Naive B cell (primary cell): ENCODE results near the gene SMARCD3. TPM values are rescaled to one million over a fixed set of nuclear protein-coding genes. Genes with fewer than 3 reads are reported as not detected.

Experiments
- ATAC-seq, 2 donors: fragments of 150-1000 bp; cut with Tn5 transposase; 2 replicates each; pipeline ENCODE4 v1.10.0; 2021; ENCODE audit warnings: low read depth in 2 of 2, mild to moderate bottlenecking in 2 of 2, moderate library complexity in 2 of 2
- DNase-seq: peaks from one replicate; pipeline ENCODE4 v3.0.0; 2022
- H3K27ac Mint-ChIP-seq, 6 donors: one replicate each; pipeline ENCODE4 v1.8.0; 2020 to 2022; ENCODE audit warnings: mild to moderate bottlenecking in 6 of 6, mixed read lengths in 6 of 6, moderate library complexity in 5 of 6, inconsistent platforms in 2 of 6
- H3K27me3 Mint-ChIP-seq, 3 donors: one replicate each; pipeline ENCODE4 v1.8.0; 2021 to 2022; ENCODE audit warnings: mixed read lengths in 3 of 3, mild to moderate bottlenecking in 1 of 3
- H3K36me3 Mint-ChIP-seq, 2 donors: one replicate each; pipeline ENCODE4 v1.8.0; 2020 to 2022; ENCODE audit warnings: mixed read lengths in 2 of 2, inconsistent platforms in 1 of 2, mild to moderate bottlenecking in 1 of 2
- H3K4me1 Mint-ChIP-seq, 3 donors: one replicate each; pipeline ENCODE4 v1.8.0; 2020 to 2022; ENCODE audit warnings: mixed read lengths in 3 of 3, inconsistent platforms in 1 of 3, mild to moderate bottlenecking in 1 of 3, moderate library complexity in 1 of 3
- H3K4me3 Mint-ChIP-seq, 8 donors: one replicate each; pipeline ENCODE4 v1.8.0; 2020 to 2022; ENCODE audit warnings: mild to moderate bottlenecking in 8 of 8, mixed read lengths in 8 of 8, moderate library complexity in 8 of 8, inconsistent platforms in 2 of 8
- H3K9me3 Mint-ChIP-seq, 7 donors: one replicate each; pipeline ENCODE4 v1.8.0; 2020 to 2022; ENCODE audit warnings: mixed read lengths in 7 of 7, mild to moderate bottlenecking in 5 of 7, inconsistent platforms in 2 of 7, moderate library complexity in 1 of 7
- polyA plus RNA-seq, 6 donors: library from polyadenylated mRNA; unstranded; fragments of 300-500 nt; fragmentation: Illumina TruSeq; gene quantifications; one replicate each; pipeline ENCODE4 v1.2.3, GENCODE V29; 2021; ENCODE audit warnings: low read depth in 6 of 6

SMARCD3 gene
- polyA plus RNA-seq, 6 donors from 2014 or later, result 0.35 to 3.1 (median 0.64) TPM; not detected in 2

GRCh38 chr7:151218170-151218569, 30.3 kb downstream of the SMARCD3 start:
- no peaks in the 10 kb centered on the region for H3K9me3 Mint-ChIP-seq
- no peak overlapping the region for H3K27ac Mint-ChIP-seq
- peaks cover 0 to 7% (median 0%) of the 10 kb centered on the region in 3 donors for H3K4me1 Mint-ChIP-seq
- H3K36me3 Mint-ChIP-seq, result peaks cover 29 to 53% of the 10 kb centered on the region in 2 donors
- H3K27me3 Mint-ChIP-seq, result no peaks in the 10 kb centered on the region
- H3K4me3 Mint-ChIP-seq, result no peak overlapping the region
- no peak for ATAC-seq
- DNase-seq, result no peak

GRCh38 chr7:151215396-151215795, 33.1 kb downstream of the SMARCD3 start:
- H3K36me3 Mint-ChIP-seq, result peaks cover 20 to 41% of the 10 kb centered on the region in 2 donors
- H3K27ac Mint-ChIP-seq, result peak overlapping the region in 2 of 6 donors; percentile 73 to 75

GRCh38 chr7:151213826-151214225, 34.7 kb downstream of the SMARCD3 start:
- DNase-seq (no peak), ATAC-seq (no peak)
- Mint-ChIP-seq H3K4me1 (peaks cover 0 to 7% (median 0%) of the 10 kb centered on the region in 3 donors), H3K9me3 (no peaks in the 10 kb centered on the region), H3K4me3 (no peak overlapping the region), H3K36me3 (peaks cover 17 to 33% of the 10 kb centered on the region in 2 donors), H3K27me3 (no peaks in the 10 kb centered on the region), H3K27ac (no peak overlapping the region)

More at GRCh38 chr7:151215396-151215795, 33.1 kb downstream of the SMARCD3 start:
- Mint-ChIP-seq H3K4me1 (peaks cover 0 to 7% (median 0%) of the 10 kb centered on the region in 3 donors), H3K4me3 (no peak overlapping the region), H3K9me3 (no peaks in the 10 kb centered on the region), H3K27me3 (no peaks in the 10 kb centered on the region)
- DNase-seq, result no peak
- no peak for ATAC-seq

- Mint-ChIP-seq H3K27me3 (no peaks in the 10 kb centered on the region), H3K4me1 (peaks cover 0 to 7% (median 0%) of the 10 kb centered on the region in 3 donors), H3K27ac (peak overlapping the region in 1 of 6 donors; percentile 74), H3K4me3 (no peak overlapping the region), H3K9me3 (no peaks in the 10 kb centered on the region), H3K36me3 (peaks cover 15 to 21% of the 10 kb centered on the region in 2 donors)
- no peak for DNase-seq
- no peak for ATAC-seq
Observed at GRCh38 chr7:151212626-151213025, 35.9 kb downstream of the SMARCD3 start.

- no peak for DNase-seq
- no peak for ATAC-seq
- Mint-ChIP-seq H3K9me3 (no peaks in the 10 kb centered on the region), H3K27ac (peak overlapping the region in 1 of 6 donors; percentile 19), H3K4me3 (no peak overlapping the region), H3K36me3 (peaks cover 15 to 20% of the 10 kb centered on the region in 2 donors), H3K27me3 (peaks cover 0 to 11% (median 0%) of the 10 kb centered on the region in 3 donors), H3K4me1 (peaks cover 4 to 7% (median 7%) of the 10 kb centered on the region in 3 donors)
Observed at GRCh38 chr7:151211155-151211772, 37.2 kb downstream of the SMARCD3 start.

- H3K9me3 Mint-ChIP-seq, result no peaks in the 10 kb centered on the region
- DNase-seq, result no peak
- H3K4me3 Mint-ChIP-seq, result no peak within 1 kb of the TSS
- ATAC-seq, result no peak
- peaks cover 0 to 21% (median 8%) of the 10 kb centered on the region in 3 donors for H3K27me3 Mint-ChIP-seq
- peaks cover 1 to 7% (median 4%) of the 10 kb centered on the region in 3 donors for H3K4me1 Mint-ChIP-seq
- peak within 1 kb of the TSS in 2 of 6 donors; percentile 19 to 60 for H3K27ac Mint-ChIP-seq
- H3K36me3 Mint-ChIP-seq, result peaks cover 12 to 14% of the 10 kb centered on the region in 2 donors
Observed at GRCh38 chr7:151210087-151210854, 38.2 kb downstream of the SMARCD3 start, which contains the start of gene H2BK1. TSS of gene H2BK1 (minus strand) at chr7:151210488. CDS start at chr7:151210318, 170 bp downstream.

- Mint-ChIP-seq H3K4me1 (peaks cover 0 to 7% (median 4%) of the 10 kb centered on the region in 3 donors), H3K36me3 (peaks cover 6 to 7% of the 10 kb centered on the region in 2 donors), H3K9me3 (no peaks in the 10 kb centered on the region), H3K27ac (no peak overlapping the region), H3K4me3 (no peak overlapping the region), H3K27me3 (peaks cover 0 to 27% (median 15%) of the 10 kb centered on the region in 3 donors)
- DNase-seq (no peak), ATAC-seq (no peak)
Observed at GRCh38 chr7:151209588-151209987, 38.9 kb downstream of the SMARCD3 start.

- Mint-ChIP-seq H3K27me3 (peaks cover 0 to 31% (median 27%) of the 10 kb centered on the region in 3 donors), H3K4me3 (no peak overlapping the region), H3K27ac (no peak overlapping the region), H3K36me3 (no peaks in the 10 kb centered on the region), H3K9me3 (no peaks in the 10 kb centered on the region), H3K4me1 (peaks cover 0 to 7% (median 4%) of the 10 kb centered on the region in 3 donors)
- DNase-seq (no peak), ATAC-seq (no peak)
Observed at GRCh38 chr7:151208253-151208862, 40.1 kb downstream of the SMARCD3 start.

- Mint-ChIP-seq H3K4me1 (peaks cover 0 to 7% (median 4%) of the 10 kb centered on the region in 3 donors), H3K4me3 (no peak overlapping the region), H3K27ac (no peak overlapping the region), H3K27me3 (peaks cover 2 to 36% (median 33%) of the 10 kb centered on the region in 3 donors), H3K9me3 (no peaks in the 10 kb centered on the region), H3K36me3 (no peaks in the 10 kb centered on the region)
- no peak for ATAC-seq
- DNase-seq, result no peak
Observed at GRCh38 chr7:151207804-151208203, 40.7 kb downstream of the SMARCD3 start.

GRCh38 chr7:151207315-151207714, 41.2 kb downstream of the SMARCD3 start:
- ATAC-seq (no peak), DNase-seq (no peak)
- no peak overlapping the region for H3K27ac Mint-ChIP-seq
- peaks cover 6 to 40% (median 34%) of the 10 kb centered on the region in 3 donors for H3K27me3 Mint-ChIP-seq
- peaks cover 0 to 7% (median 4%) of the 10 kb centered on the region in 3 donors for H3K4me1 Mint-ChIP-seq
- no peaks in the 10 kb centered on the region for H3K36me3 Mint-ChIP-seq
- H3K9me3 Mint-ChIP-seq, result no peaks in the 10 kb centered on the region
- H3K4me3 Mint-ChIP-seq, result no peak overlapping the region

GRCh38 chr7:151206914-151207313, 41.6 kb downstream of the SMARCD3 start:
- Mint-ChIP-seq H3K4me1 (peaks cover 0 to 7% (median 4%) of the 10 kb centered on the region in 3 donors), H3K27me3 (peaks cover 10 to 43% (median 34%) of the 10 kb centered on the region in 3 donors), H3K36me3 (no peaks in the 10 kb centered on the region), H3K27ac (peak overlapping the region in 1 of 6 donors; percentile 47), H3K9me3 (no peaks in the 10 kb centered on the region), H3K4me3 (no peak overlapping the region)
- DNase-seq (no peak), ATAC-seq (no peak)

- peak overlapping the region in 1 of 6 donors; percentile 33 for H3K27ac Mint-ChIP-seq
- DNase-seq, result no peak
- peaks cover 0 to 7% (median 4%) of the 10 kb centered on the region in 3 donors for H3K4me1 Mint-ChIP-seq
- ATAC-seq, result no peak
- peaks cover 14 to 55% (median 46%) of the 10 kb centered on the region in 3 donors for H3K27me3 Mint-ChIP-seq
- H3K36me3 Mint-ChIP-seq, result no peaks in the 10 kb centered on the region
- no peak overlapping the region for H3K4me3 Mint-ChIP-seq
- no peaks in the 10 kb centered on the region for H3K9me3 Mint-ChIP-seq
Observed at GRCh38 chr7:151205730-151206129, 42.8 kb downstream of the SMARCD3 start.

- Mint-ChIP-seq H3K9me3 (no peaks in the 10 kb centered on the region), H3K4me1 (peaks cover 0 to 7% (median 4%) of the 10 kb centered on the region in 3 donors), H3K36me3 (no peaks in the 10 kb centered on the region), H3K27me3 (peaks cover 14 to 60% (median 57%) of the 10 kb centered on the region in 3 donors), H3K4me3 (no peak overlapping the region), H3K27ac (no peak overlapping the region)
- DNase-seq (no peak), ATAC-seq (no peak)
Observed at GRCh38 chr7:151204383-151205032, 44.0 kb downstream of the SMARCD3 start.
